ENCODE measurements around the gene NDUFB4.

NDUFB4 gene

DNA sequence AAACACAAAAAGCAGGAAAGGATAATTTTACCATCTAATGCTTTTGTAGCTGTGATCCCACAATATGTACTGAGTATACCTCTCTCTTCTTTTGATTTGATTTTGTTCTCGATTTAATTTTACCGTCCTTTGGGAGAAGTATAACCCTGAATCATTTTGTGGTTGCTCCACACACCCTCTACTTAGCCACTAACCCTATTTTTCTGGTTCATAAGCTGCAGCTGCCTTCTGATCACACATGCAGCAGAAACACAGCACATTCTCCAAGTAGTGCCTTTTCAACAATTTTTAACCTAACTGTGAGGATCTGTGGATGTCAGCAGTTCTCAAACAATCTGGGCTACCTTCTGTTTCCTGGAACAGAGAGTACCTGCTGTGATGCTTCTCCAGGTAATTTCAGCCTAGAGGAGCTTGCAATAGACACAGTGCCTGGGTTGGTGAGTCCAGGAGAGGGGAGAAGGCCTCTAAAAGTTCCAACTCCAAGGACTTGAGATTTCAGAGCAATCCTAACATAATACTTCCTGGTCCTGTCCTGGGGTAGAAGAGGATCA lies 45.6 kb downstream of the NDUFB4 start:
- no peak for DNase-seq

DNA sequence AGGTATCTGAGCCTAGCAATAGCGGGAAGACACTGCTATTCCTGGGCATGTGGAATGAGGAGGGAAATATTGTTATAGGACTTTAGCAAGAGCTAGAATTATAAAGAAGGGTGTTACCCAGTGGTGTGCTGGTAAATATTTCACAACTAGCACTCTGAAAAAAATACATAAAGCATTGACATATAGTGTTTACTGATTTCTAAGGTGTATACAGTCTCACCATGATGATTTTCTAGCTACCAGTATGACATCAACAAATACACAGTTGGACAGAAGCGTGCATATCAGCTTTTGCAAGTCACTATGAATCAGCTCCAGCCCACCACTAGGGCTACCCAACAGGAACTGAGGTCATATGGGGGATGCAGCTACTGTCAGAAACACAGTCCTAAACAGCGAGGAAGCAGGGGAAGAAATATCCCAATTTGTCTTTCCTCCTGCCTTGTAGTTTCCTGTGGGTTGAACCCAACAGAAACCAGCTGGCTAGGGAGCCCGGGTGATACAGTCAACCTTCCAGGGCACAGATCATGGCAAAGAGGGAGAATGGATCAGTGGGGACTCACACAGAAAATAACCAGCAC lies 46.3 kb downstream of the NDUFB4 start:
- no peak for DNase-seq

DNA sequence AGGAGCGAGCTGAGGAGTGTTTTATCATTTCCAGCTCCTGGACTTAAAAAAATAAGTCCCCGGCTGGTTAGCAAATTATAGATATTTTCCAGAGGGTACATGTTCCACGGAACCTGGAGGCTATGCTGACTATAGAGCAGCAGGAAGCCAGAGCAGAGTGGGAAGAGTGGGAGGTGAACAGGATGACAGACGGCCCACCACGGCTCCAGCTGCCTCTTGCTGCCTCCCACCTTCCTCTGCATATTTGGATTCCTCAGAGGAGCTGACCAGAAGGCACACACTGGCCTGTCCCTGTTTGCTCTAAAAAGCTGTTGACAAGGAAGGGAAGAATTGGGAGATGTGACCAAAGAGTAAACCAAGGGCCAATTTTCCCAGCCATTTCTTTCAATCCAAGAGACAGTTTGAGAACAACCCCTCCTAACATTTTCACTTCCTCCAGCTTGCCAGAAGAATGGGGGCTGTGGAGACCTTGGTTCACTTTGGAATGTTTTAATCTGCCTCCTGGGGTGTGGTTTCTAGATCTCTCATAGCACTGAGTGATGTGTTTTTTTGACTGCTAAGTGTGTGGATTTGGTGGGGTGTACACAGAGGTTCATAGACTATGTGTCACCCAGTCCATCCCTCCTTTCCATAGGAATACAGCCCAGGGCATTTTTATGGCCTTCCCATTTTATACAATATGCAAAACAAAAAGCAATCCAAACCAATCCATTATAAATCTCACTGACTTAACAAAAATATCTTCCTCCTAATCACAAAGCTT lies 49.1 kb downstream of the NDUFB4 start:
- no peak for DNase-seq

DNA sequence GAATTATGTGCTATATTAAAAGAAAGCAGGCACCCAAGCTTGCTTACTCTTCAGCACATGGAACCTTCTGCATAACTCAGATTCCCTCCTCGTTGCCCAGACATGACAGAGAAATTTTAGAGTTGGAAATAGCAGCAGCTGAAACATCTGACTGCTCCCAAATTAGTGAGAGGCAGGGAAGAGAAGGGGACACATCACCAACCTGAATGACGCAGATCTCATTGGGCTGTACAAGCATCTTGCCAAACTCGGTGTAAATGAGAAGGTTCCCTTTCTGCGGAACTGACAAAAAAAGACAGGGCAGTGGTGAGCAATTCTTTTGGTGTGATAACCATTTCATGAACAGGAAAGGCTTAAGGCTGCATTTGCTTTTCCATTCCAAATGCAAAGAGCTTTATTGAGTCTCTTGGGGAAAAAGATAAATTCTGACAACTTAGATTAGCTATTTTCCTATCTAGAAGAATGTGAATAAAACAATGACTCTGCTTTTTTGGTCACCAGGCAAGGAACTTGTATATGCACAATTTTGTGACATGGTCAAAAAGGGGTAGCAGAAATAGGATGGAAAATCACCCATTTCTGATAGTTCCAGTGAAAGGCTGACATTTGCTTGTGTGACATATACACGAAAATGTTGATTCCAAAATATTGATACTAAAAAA lies 50.8 kb downstream of the NDUFB4 start:
- no peak for DNase-seq

DNA sequence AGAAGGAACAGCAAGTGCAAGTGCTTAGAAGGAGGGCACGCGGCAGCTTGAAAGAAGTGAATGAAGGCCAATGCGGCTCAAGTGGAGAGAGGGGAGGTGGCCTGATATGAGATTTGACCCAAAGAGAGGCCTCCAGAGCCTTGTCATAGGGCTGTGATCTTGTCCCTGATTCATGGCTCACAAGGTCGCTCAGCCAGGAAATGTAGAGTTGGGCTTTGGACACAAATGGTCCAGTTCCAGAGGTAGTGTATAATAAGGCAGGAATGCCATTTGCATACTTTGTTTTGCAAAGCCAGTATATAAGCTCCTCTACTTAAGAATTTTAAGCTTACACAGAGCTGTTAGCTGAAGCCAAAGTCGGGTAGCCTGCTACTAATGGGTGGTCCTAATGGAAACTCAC lies 52.2 kb downstream of the NDUFB4 start:
- no peak for DNase-seq

DNA sequence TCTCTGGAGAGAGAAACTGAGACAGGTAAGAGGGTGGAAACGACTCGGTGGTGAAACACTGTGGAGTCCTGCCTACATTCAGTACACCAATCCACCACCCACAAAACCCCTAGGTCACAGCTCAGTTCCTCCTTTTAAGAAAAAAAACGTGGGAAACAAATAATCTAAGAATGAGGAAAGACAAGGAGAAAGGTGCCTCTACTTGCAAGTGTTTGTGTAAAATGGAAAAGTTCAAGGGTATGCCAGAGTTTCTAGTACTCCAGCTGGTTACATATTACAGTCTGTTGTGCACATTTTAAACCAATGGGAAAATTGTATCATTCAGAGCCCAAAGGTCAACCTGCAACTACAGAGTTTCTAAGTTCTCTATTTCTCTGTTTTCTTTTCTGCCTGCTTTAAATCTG lies 53.7 kb downstream of the NDUFB4 start:
- DNase-seq, result no peak

DNA sequence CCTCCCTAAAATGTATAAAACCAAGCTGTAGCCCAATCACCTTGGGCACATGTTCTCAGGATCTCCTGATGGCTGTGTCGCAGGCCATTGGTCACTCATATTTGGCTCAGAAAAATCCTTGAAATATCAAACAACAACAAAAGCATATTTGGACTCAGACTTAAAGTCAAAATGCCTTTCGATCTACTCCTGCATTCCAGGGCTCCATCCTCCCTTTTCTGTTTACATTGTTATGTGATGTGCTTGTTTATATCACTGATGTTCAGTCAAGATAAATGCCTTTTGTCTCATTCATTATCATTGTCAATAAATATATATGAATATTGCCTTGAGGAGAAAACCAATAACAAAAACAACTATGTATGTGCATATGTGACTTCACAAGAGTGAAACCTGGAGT lies 54.2 kb downstream of the NDUFB4 start:
- DNase-seq, result no peak

Data from NCI-H2107 (cell line).